NCI-H1092 treated with DMSO at 0.1 percent for 48 hours (cell line): ENCODE measurements around the gene FEM1B.
A peak's percentile ranks its signal among the peaks of the same experiment; 100 is the strongest.
"Not testable (repeated sequence)": the region's sequence is repeated elsewhere in the genome, so short reads cannot be mapped to it uniquely, and the experiment has no call there.

ENCODE experiments used
- DNase-seq: peaks from one replicate; lab custom pipeline; 2025; lab: John Stamatoyannopoulos, UW

The FEM1B gene

GRCh38 chr15:68277603-68278344, at the start of gene FEM1B:
Gene FEM1B, plus strand, starts transcription at chr15:68277745. Its CDS starts 673 bp downstream, at chr15:68278418.
- peak; percentile 83 for DNase-seq

- no peak for DNase-seq
These were observed 49.2 kb upstream of the FEM1B start for GRCh38 chr15:68228143-68228970.

- DNase-seq, result peak; percentile 5
These were observed 48.6 kb upstream of the FEM1B start for GRCh38 chr15:68228971-68229385.

GRCh38 chr15:68229386-68230156, 48.0 kb upstream of the FEM1B start, which contains the start of gene CLN6:
Gene CLN6, minus strand, starts transcription at chr15:68229728. Its CDS starts 144 bp downstream, at chr15:68229584.
- peak; percentile 75 for DNase-seq

- DNase-seq, result peak; percentile 13
These were observed 47.1 kb upstream of the FEM1B start for GRCh38 chr15:68230157-68231100.

GRCh38 chr15:68231102-68231818, 46.3 kb upstream of the FEM1B start:
- peak; percentile 1 for DNase-seq

- no peak for DNase-seq
These were observed 45.1 kb upstream of the FEM1B start for GRCh38 chr15:68232449-68232848.

- DNase-seq, result no peak
These were observed 44.6 kb upstream of the FEM1B start for GRCh38 chr15:68232937-68233336.

GRCh38 chr15:68234060-68234459, 43.5 kb upstream of the FEM1B start:
- no peak for DNase-seq

GRCh38 chr15:68234520-68234919, 43.0 kb upstream of the FEM1B start:
- not testable (repeated sequence) for DNase-seq

- DNase-seq, result no peak
These were observed 42.5 kb upstream of the FEM1B start for GRCh38 chr15:68235022-68235421.

GRCh38 chr15:68239025-68239424, 38.5 kb upstream of the FEM1B start:
- no peak for DNase-seq

- DNase-seq, result no peak
These were observed 36.2 kb upstream of the FEM1B start for GRCh38 chr15:68241088-68241935.

GRCh38 chr15:68244235-68244634, 33.3 kb upstream of the FEM1B start:
- DNase-seq, result no peak

- DNase-seq, result no peak
These were observed 28.4 kb upstream of the FEM1B start for GRCh38 chr15:68249058-68249713.

- DNase-seq, result peak; percentile 69
These were observed 24.5 kb upstream of the FEM1B start for GRCh38 chr15:68252925-68253534.

- peak; percentile 55 for DNase-seq
These were observed 20.7 kb upstream of the FEM1B start for GRCh38 chr15:68256675-68257450.

GRCh38 chr15:68258692-68259091, 18.9 kb upstream of the FEM1B start:
- no peak for DNase-seq
